Thyroid gland (tissue), 4 donors: ENCODE results near the gene LIF. TPM values are rescaled to one million over a fixed set of nuclear protein-coding genes. Genes with fewer than 3 reads are reported as not detected.
A peak's percentile ranks its signal among the peaks of the same experiment; 100 is the strongest.

Experiments
- DNase-seq, 2 donors: peaks; one replicate each; pipeline ENCODE4 v3.0.0-alpha.2; 2019
- H3K27ac ChIP-seq, 3 donors: fragments of 200-600 bp; sonication (generic); 1 replicate in 2 of 3; 2 replicates in 1 of 3; pipeline ENCODE4 v1.5.1; 2016 to 2019; ENCODE audit warnings: mild to moderate bottlenecking in 1 of 3, moderate library complexity in 1 of 3
- H3K27me3 ChIP-seq: fragments of 200-600 bp; sonication (generic); one replicate; pipeline ENCODE4 v1.5.1; 2019
- H3K36me3 ChIP-seq, 2 donors: fragments of 200-600 bp; sonication (generic); one replicate each; pipeline ENCODE4 v1.5.1; 2016 to 2019
- H3K4me1 ChIP-seq, 2 donors: fragments of 200-600 bp; sonication (generic); one replicate each; pipeline ENCODE4 v1.5.1; 2017 to 2019
- H3K4me3 ChIP-seq, 3 donors: fragments of 200-600 bp; sonication (generic); replicated peaks in 1 of 3; 1 replicate in 2 of 3; 2 replicates in 1 of 3; pipeline ENCODE4 v1.5.1; 2016; ENCODE audit warnings: mild to moderate bottlenecking in 1 of 3
- H3K9me3 ChIP-seq: fragments of 200-600 bp; sonication (generic); one replicate; pipeline ENCODE4 v1.5.1; 2017
- POLR2A ChIP-seq, 2 donors: fragments of 450-650 bp; IDR thresholded peaks; one replicate each; pipeline ENCODE4 v1.6.1; 2017; ENCODE audit warnings: antibody characterized with exemption in 2 of 2, mild to moderate bottlenecking in 2 of 2, moderate library complexity in 1 of 2
- WGBS, 2 donors: methylation state at CpG; one replicate each; pipeline ENCODE4 v1.1.5; 2017; 5-methylcytosine and 5-hydroxymethylcytosine counted together
- intact Hi-C: fragments of 100-400 bp; cut with DNase I; formaldehyde crosslinking; loops from one replicate; pipeline ENCODE4 v1.15.1; 2023
- total RNA-seq, 4 donors: library from RNA; depleted of rRNA; stranded (reverse); fragments of >200 nt; gene quantifications; one replicate each; pipeline ENCODE4 v1.2.3, GENCODE V29; 2016
- TF ChIP-seq, protein P1 (sequence below), 6 experiments: fragments of 200-600 bp in 3 of 6; fragments of 450-650 bp in 3 of 6; sonication (generic) in 3 of 6; IDR thresholded peaks; one replicate each; pipeline ENCODE4 v1.5.1; 2016 to 2019; ENCODE audit warnings: antibody characterized with exemption in 6 of 6, mild to moderate bottlenecking in 2 of 6, inconsistent platforms in 1 of 6, moderate library complexity in 1 of 6

LIF gene
- total RNA-seq, 4 donors from 2014 or later: 0.89 to 2.6 (median 2.2) TPM

DNA sequence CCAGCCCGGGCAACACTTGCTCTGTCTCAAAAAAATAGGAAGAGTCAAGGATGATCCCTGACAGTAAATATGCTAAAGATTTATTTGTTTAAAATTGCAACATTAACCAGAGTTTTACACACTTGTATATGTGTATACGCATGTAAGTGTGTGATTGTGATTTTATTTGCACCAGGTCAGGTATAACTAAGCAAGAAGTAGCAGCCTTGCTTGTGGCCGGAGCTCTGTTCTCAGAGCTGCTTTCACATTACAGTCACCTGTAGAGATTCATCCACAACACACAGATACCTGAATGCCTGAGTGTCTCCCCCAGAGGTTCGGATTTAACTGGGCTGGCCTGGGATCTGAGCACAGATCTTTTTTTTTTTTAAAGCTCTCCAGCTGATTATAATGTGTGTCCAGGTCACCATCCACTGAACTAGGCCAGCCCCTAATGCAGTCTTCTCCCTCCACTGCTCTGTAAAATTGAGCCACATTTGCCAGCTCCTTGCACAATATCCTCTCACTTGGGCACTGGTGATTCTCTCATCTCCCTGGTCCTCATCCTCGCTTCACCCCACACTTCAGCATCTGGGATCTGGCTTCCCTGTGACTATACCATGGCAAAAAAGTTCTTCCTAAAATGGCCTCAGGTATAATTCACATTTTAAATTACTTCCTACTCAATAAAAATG, 48.3 kb downstream of the LIF start:
- intact Hi-C loops: no loop called here
- H3K9me3 ChIP-seq: no peaks in the 10 kb centered on the region
- H3K4me1 ChIP-seq: peaks cover 32 to 46% of the 10 kb centered on the region in 2 donors
- peak; percentile 71 to 74 for DNase-seq
- WGBS, 2 donors: 66 to 78% methylated on average over 5 of the region's 5 CpGs
- no peak for TF ChIP-seq POLR2A (IDR thresholded peaks at IDR 0.05)
- TF ChIP-seq, protein P1, sequence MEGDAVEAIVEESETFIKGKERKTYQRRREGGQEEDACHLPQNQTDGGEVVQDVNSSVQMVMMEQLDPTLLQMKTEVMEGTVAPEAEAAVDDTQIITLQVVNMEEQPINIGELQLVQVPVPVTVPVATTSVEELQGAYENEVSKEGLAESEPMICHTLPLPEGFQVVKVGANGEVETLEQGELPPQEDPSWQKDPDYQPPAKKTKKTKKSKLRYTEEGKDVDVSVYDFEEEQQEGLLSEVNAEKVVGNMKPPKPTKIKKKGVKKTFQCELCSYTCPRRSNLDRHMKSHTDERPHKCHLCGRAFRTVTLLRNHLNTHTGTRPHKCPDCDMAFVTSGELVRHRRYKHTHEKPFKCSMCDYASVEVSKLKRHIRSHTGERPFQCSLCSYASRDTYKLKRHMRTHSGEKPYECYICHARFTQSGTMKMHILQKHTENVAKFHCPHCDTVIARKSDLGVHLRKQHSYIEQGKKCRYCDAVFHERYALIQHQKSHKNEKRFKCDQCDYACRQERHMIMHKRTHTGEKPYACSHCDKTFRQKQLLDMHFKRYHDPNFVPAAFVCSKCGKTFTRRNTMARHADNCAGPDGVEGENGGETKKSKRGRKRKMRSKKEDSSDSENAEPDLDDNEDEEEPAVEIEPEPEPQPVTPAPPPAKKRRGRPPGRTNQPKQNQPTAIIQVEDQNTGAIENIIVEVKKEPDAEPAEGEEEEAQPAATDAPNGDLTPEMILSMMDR (IDR thresholded peaks at IDR 0.05): no peak
- H3K27ac ChIP-seq: peak overlapping the region; percentile 23 to 92 (median 64)
- no peak overlapping the region for H3K4me3 ChIP-seq
- no peaks in the 10 kb centered on the region for H3K36me3 ChIP-seq
- H3K27me3 ChIP-seq: no peaks in the 10 kb centered on the region

DNA sequence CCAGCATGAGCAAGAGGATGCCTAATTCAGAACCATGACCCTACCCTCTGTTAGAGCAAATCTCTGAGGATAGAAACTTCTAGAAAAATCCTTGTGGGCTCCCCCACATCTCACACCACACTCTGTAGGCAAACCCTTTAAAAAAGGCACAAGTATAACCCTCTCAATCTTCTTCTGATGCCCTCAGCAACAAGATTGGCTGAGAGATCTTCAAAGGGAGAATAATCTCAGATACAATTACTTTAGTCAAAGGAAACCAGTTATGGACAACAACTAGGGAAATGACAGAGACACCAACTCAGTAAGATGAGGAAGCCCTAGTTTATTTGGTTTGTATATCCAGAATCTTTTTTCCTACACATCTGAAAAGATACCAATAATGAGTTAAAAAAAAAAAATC, 49.2 kb downstream of the LIF start:
- H3K4me1 ChIP-seq: peaks cover 25 to 38% of the 10 kb centered on the region in 2 donors
- H3K36me3 ChIP-seq: no peaks in the 10 kb centered on the region
- no peak for DNase-seq
- no peaks in the 10 kb centered on the region for H3K9me3 ChIP-seq
- peak overlapping the region; percentile 87 to 92 (median 90) for H3K27ac ChIP-seq
- H3K27me3 ChIP-seq: no peaks in the 10 kb centered on the region
- TF ChIP-seq POLR2A (IDR thresholded peaks at IDR 0.05): no peak
- TF ChIP-seq, protein P1 (IDR thresholded peaks at IDR 0.05): no peak
- intact Hi-C loops: no loop called here
- no peak overlapping the region for H3K4me3 ChIP-seq

DNA sequence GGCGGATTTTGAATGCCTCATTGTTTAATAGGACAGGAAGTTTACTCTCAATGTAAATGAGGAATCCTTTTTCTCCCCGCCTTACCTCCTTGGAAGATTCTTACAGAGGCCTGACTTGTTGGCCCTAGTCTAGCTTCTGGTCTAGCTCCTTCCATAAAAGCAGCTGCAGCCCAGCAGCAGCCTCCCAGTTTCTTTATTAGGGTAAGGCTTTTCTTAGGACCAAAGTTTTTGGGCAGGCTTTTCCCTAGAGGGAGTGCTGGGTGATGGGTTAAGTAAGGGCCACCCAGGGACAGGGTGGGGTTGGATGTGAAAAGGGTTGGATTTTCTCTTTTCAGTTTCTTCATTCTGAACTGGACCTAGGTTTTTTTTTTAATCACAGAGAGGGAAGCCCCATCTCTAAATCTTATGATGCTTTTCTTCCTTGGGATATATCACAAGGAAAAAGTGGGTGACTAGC, 49.7 kb downstream of the LIF start:
- Histone ChIP-seq H3K4me3 (no peak overlapping the region), H3K36me3 (no peaks in the 10 kb centered on the region), H3K9me3 (no peaks in the 10 kb centered on the region), H3K27me3 (no peaks in the 10 kb centered on the region), H3K4me1 (peaks cover 21 to 33% of the 10 kb centered on the region in 2 donors), H3K27ac (peak overlapping the region; percentile 87 to 92 (median 90))
- TF ChIP-seq, protein P1 (IDR thresholded peaks at IDR 0.05): no peak
- TF ChIP-seq POLR2A (IDR thresholded peaks at IDR 0.05): no peak
- DNase-seq: no peak
- intact Hi-C loops: no loop called here
- WGBS, 2 donors: 52 to 56% methylated on average over 2 of the region's 2 CpGs

DNA sequence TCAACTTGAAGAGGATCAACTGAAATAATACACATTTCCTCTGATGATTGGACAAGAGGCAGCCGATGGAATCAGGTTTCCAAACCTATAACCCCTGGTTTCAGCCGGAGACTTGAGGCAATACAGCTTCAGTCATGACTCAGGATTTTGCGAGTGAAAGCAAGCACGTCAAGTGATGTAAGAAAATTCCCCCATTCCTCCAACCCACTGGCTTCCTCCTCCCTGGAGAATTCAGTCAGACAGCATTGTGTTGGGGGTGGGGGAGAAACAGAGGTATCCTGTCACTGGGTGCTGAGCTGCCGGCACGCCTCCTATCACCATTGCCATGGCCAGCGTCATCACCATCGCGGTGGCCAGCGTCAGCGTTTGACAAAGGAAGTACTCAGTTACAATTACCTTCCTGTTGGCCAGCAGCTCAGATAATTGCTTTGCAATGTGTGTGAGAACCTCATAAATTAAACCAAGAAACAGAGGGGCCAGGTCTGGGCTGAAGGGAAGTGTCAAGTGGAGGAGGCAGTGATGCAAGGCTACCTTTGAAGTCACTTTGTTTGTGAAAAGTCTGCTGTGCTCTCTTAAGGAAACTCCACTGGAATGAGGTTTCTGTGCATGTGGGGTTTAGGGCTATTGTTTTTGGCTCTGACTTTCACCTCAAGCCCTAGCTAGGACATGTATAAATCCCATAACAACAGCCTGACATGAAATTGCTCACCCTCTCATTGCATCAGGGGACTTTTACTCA, 50.2 kb downstream of the LIF start:
- TF ChIP-seq POLR2A (IDR thresholded peaks at IDR 0.05): peak in 1 of 2 donors; percentile 40
- TF ChIP-seq, protein P1 (IDR thresholded peaks at IDR 0.05): no peak
- no peak overlapping the region for H3K4me3 ChIP-seq
- H3K36me3 ChIP-seq: no peaks in the 10 kb centered on the region
- H3K4me1 ChIP-seq: peaks cover 20 to 30% of the 10 kb centered on the region in 2 donors
- intact Hi-C loops: no loop called here
- 2% methylated on average over 7 to 11 of the region's 11 CpGs for WGBS, 2 donors
- H3K9me3 ChIP-seq: no peaks in the 10 kb centered on the region
- no peaks in the 10 kb centered on the region for H3K27me3 ChIP-seq
- H3K27ac ChIP-seq: peak overlapping the region; percentile 87 to 92 (median 90)
- DNase-seq: peak; percentile 75 to 78
